ENCODE data around the gene KCNJ4.

DNA sequence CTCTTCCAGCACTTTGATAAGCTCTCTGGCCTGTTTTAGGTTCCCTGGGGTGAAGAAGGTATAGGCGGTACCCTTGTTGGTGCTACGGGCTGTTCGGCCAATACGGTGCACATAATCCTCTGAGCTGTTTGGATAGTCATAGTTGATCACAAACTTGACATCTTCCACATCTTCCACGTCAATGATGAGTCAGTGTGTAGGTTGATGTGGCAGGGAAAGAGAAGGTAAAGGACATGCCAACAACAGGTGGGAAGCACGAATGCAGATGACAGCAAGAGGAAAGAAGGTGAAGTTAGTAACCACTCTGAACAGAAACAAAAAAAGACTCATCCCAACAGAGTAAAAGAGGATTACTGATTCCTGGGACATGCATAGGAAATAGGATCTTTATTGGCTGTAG is 32.9 kb upstream of the KCNJ4 start:
- TF ChIP-seq POLR2A (IDR thresholded peaks at IDR 0.05) (no peak), CTCF (IDR thresholded peaks at IDR 0.05) (no peak)

All from Peyer's patch (tissue), 4 donors.